ENCODE data around the gene SYCE3. TPM values are rescaled to one million over a fixed set of nuclear protein-coding genes. Genes with fewer than 3 reads are reported as not detected.
"Not testable (repeated sequence)": the region's sequence is repeated elsewhere in the genome, so short reads cannot be mapped to it uniquely, and the experiment has no call there.

SYCE3 gene
- polyA plus RNA-seq, 4 donors = 0.57 TPM; not detected in 3

- DNase-seq (ENCODE audit: low read depth in 4 of 4, low spot score in 3 of 4) = no peak
Observed at GRCh38 chr22:50522806-50523438, 39.8 kb downstream of the SYCE3 start.

- no peak for DNase-seq (ENCODE audit: low read depth in 4 of 4, low spot score in 3 of 4)
Observed at GRCh38 chr22:50522208-50522805, 40.4 kb downstream of the SYCE3 start.

- DNase-seq (ENCODE audit: low read depth in 4 of 4, low spot score in 3 of 4) = no peak
Observed at GRCh38 chr22:50521710-50522109, 41.0 kb downstream of the SYCE3 start.

GRCh38 chr22:50520826-50521453, 41.8 kb downstream of the SYCE3 start:
- no peak for DNase-seq (ENCODE audit: low read depth in 4 of 4, low spot score in 3 of 4)

- DNase-seq (ENCODE audit: low read depth in 4 of 4, low spot score in 3 of 4) = not testable (repeated sequence)
Observed at GRCh38 chr22:50520184-50520583, 42.5 kb downstream of the SYCE3 start.

GRCh38 chr22:50519151-50519550, 43.6 kb downstream of the SYCE3 start:
- DNase-seq (ENCODE audit: low read depth in 4 of 4, low spot score in 3 of 4) = no peak

GRCh38 chr22:50518606-50519005, 44.1 kb downstream of the SYCE3 start:
- DNase-seq (ENCODE audit: low read depth in 4 of 4, low spot score in 3 of 4) = no peak

GRCh38 chr22:50517495-50518260, 45.0 kb downstream of the SYCE3 start:
- no peak for DNase-seq (ENCODE audit: low read depth in 4 of 4, low spot score in 3 of 4)

- DNase-seq (ENCODE audit: low read depth in 4 of 4, low spot score in 3 of 4) = no peak
Observed at GRCh38 chr22:50516891-50517290, 45.8 kb downstream of the SYCE3 start.

GRCh38 chr22:50516068-50516467, 46.7 kb downstream of the SYCE3 start:
- DNase-seq (ENCODE audit: low read depth in 4 of 4, low spot score in 3 of 4) = no peak

- no peak for DNase-seq (ENCODE audit: low read depth in 4 of 4, low spot score in 3 of 4)
Observed at GRCh38 chr22:50513175-50513574, 49.5 kb downstream of the SYCE3 start.

- no peak for DNase-seq (ENCODE audit: low read depth in 4 of 4, low spot score in 3 of 4)
Observed at GRCh38 chr22:50508897-50509296, 53.8 kb downstream of the SYCE3 start.

- DNase-seq (ENCODE audit: low read depth in 4 of 4, low spot score in 3 of 4) = peak; percentile 97 to 99 (median 98)
Observed at GRCh38 chr22:50507991-50508884, 54.5 kb downstream of the SYCE3 start, which contains the start of gene NCAPH2. NCAPH2 (plus strand) TSS chr22:50508224; CDS start chr22:50508338, 114 bp downstream.

GRCh38 chr22:50507421-50507990, 55.2 kb downstream of the SYCE3 start, which contains the start of gene LMF2:
LMF2 (minus strand) TSS chr22:50507702; CDS start chr22:50507675, 27 bp downstream.
- no peak for DNase-seq (ENCODE audit: low read depth in 4 of 4, low spot score in 3 of 4)

- DNase-seq (ENCODE audit: low read depth in 4 of 4, low spot score in 3 of 4) = no peak
Observed at GRCh38 chr22:50506611-50507420, 55.9 kb downstream of the SYCE3 start.

- DNase-seq (ENCODE audit: low read depth in 4 of 4, low spot score in 3 of 4) = no peak
Observed at GRCh38 chr22:50505776-50506610, 56.7 kb downstream of the SYCE3 start.

- no peak for DNase-seq (ENCODE audit: low read depth in 4 of 4, low spot score in 3 of 4)
Observed at GRCh38 chr22:50505276-50505775, 57.4 kb downstream of the SYCE3 start.

Measured in right renal pelvis (tissue), 4 donors.